ENCODE data around the gene MICALL2.

DNA sequence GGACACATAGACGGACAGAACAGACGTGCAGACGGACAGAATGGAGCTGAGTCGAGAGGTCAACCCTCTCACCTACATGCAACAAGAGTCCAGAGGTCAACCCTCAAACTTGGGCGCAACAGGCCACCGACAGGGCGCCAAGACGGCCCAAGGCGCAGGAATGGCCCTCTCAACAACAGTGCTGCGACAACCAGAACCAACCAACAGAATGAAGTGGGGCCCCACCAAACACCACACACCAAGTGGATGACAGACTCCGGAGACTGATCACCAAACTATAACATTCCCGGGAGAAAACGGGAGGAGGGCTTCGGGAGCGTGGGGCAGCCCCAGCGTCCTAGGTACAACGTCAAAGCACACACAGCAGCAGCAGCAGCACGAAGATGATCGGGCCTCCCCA is 31.6 kb upstream of the MICALL2 start:
- TF ChIP-seq CTCF (IDR thresholded peaks at IDR 0.05; ENCODE audit: low read depth, low read length, poor library complexity, severe bottlenecking): no peak
- TF ChIP-seq EZH2phosphoT487 (IDR thresholded peaks at IDR 0.05; ENCODE audit: borderline replicate concordance, low read length): no peak
